Measurements from ENCODE around the gene CRTAC1. TPM values are rescaled to one million over a fixed set of nuclear protein-coding genes. Genes with fewer than 3 reads are reported as not detected.

CRTAC1 gene
- total and polyA plus RNA-seq, 2 donors (not counting 3 experiments of a cell fraction or from before 2014, with no cell fraction given): 1.4 to 3.0 TPM

DNA sequence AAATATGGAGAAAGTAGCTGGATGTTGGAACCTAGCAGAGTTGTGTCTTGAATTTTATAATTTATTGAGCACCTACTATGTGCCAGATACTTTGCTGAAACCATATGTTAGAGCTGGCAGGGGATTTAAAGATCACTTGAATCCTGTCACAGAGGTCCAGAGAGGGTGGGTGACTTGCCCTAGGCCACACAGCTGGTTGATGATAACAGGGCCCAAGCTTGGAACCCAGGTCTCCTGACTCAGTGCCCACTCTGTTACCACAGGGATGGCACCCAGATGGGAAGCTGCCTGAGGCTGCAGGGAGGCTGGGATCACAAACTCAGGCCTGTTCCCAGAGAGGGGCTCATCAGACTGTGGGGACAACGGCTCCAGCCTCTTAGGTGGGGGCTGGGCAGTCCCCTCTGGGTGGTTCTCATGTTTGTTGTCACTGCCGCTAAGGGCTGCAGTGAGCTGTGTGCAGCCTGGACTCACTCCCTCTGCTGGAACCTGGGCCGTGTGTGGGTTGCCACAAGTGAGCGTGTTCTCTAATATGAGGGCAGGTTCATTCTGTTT, 162.2 kb downstream of the CRTAC1 start:
- no peak for DNase-seq (ENCODE audit: low read depth, low spot score)
- Histone ChIP-seq H4K20me1 (replicated peaks; ENCODE audit: control insufficient read depth, extremely low read depth, insufficient read depth, low read length) (no peaks in the 10 kb centered on the region), H3K9me1 (replicated peaks; ENCODE audit: control insufficient read depth, extremely low read depth, insufficient read depth, low read length) (no peaks in the 10 kb centered on the region), H2AFZ (ENCODE audit: low read depth, low read length) (no peak overlapping the region), H3K36me3 (ENCODE audit: control insufficient read depth in 2 of 2, extremely low read depth in 1 of 2, insufficient read depth in 2 of 2, low read length in 2 of 2) (no peaks in the 10 kb centered on the region), H3K4me3 (replicated peaks in 1 of 3; ENCODE audit: insufficient read depth in 1 of 3, low read depth in 1 of 3, low read length in 3 of 3) (no peak overlapping the region), H3K27ac (ENCODE audit: insufficient read depth, low read depth, low read length) (no peak overlapping the region), H3K4me2 (ENCODE audit: insufficient read depth, low read length) (no peak overlapping the region), H3K9ac (replicated peaks; ENCODE audit: extremely low read depth, insufficient read depth, low read length) (no peak overlapping the region), H3K9me3 (replicated peaks; ENCODE audit: control insufficient read depth, insufficient read depth, low read length) (no peaks in the 10 kb centered on the region), H3K27me3 (ENCODE audit: control insufficient read depth in 2 of 2, insufficient read depth in 2 of 2, low read length in 2 of 2) (peaks cover 10 to 15% of the 10 kb centered on the region in 2 experiments), H3K79me2 (ENCODE audit: control insufficient read depth, insufficient read depth, low read length) (no peaks in the 10 kb centered on the region), H3K4me1 (ENCODE audit: control insufficient read depth, extremely low read depth, insufficient read depth, low read length) (peaks cover 5% of the 10 kb centered on the region)
- CTCF ChIA-PET: interaction anchor here (0.6 to 5.9 kb wide), 9 partner anchors 9 to 173 kb away, joined by 3 to 118 read pairs (median 7); partner anchors contain the start of gene GOLGA7B
- POLR2A ChIA-PET: no interaction called here
- TF ChIP-seq FOS (IDR thresholded peaks at IDR 0.05; ENCODE audit: borderline replicate concordance, insufficient read depth, low read length) (no peak), MYC (IDR thresholded peaks at IDR 0.05; ENCODE audit: low read depth, low read length) (no peak), GATA2 (IDR thresholded peaks at IDR 0.05; ENCODE audit: insufficient read depth, insufficient read length, low read depth, low read length) (no peak), EZH2 (IDR thresholded peaks at IDR 0.05; ENCODE audit: borderline replicate concordance, low read depth, low read length, severe bottlenecking) (no peak), JUN (IDR thresholded peaks at IDR 0.05; ENCODE audit: borderline replicate concordance, insufficient read depth, insufficient read length, low read depth) (no peak), POLR2A (IDR thresholded peaks at IDR 0.05; ENCODE audit: low read depth, low read length) (no peak), POLR2AphosphoS5 (IDR thresholded peaks at IDR 0.05; ENCODE audit: insufficient read depth, low read depth, low read length) (no peak)
- TF ChIP-seq, protein P1, sequence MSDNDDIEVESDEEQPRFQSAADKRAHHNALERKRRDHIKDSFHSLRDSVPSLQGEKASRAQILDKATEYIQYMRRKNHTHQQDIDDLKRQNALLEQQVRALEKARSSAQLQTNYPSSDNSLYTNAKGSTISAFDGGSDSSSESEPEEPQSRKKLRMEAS (IDR thresholded peaks at IDR 0.05; ENCODE audit: insufficient read depth, insufficient read length): no peak
- TF ChIP-seq, protein P2, sequence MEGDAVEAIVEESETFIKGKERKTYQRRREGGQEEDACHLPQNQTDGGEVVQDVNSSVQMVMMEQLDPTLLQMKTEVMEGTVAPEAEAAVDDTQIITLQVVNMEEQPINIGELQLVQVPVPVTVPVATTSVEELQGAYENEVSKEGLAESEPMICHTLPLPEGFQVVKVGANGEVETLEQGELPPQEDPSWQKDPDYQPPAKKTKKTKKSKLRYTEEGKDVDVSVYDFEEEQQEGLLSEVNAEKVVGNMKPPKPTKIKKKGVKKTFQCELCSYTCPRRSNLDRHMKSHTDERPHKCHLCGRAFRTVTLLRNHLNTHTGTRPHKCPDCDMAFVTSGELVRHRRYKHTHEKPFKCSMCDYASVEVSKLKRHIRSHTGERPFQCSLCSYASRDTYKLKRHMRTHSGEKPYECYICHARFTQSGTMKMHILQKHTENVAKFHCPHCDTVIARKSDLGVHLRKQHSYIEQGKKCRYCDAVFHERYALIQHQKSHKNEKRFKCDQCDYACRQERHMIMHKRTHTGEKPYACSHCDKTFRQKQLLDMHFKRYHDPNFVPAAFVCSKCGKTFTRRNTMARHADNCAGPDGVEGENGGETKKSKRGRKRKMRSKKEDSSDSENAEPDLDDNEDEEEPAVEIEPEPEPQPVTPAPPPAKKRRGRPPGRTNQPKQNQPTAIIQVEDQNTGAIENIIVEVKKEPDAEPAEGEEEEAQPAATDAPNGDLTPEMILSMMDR (IDR thresholded peaks at IDR 0.05; ENCODE audit: extremely low read depth in 1 of 2, insufficient read depth in 1 of 2, low read depth in 1 of 2, low read length in 2 of 2): no peak
- BruUV-seq (replicated peaks): no TSS peak
- dilution Hi-C loops (cut with MboI; ENCODE audit: extremely low pct_ligation_motif_present, low sequenced_read_pairs) (no loop called here), intact Hi-C loops (cut with micrococcal nuclease) (no loop called here)
- FAIRE-seq: no peak
